HepG2 (cell line): Measurements from ENCODE around the gene EGFR. TPM values are rescaled to one million over a fixed set of nuclear protein-coding genes. Genes with fewer than 3 reads are reported as not detected.

Source experiments
- ATF2 ChIP-seq: sonication (generic); formaldehyde crosslinking; IDR thresholded peaks from 2 replicates; pipeline ENCODE4 v1.4.0; 2020; ENCODE audit warnings: missing genetic modification reagents
- BRCA1 ChIP-seq: sonication (generic); formaldehyde crosslinking; IDR thresholded peaks from 2 replicates; pipeline ENCODE4 v1.4.0; 2020; ENCODE audit warnings: missing genetic modification reagents
- BRF2 ChIP-seq: sonication (generic); formaldehyde crosslinking; IDR thresholded peaks from 2 replicates; pipeline ENCODE4 v1.8.1; 2022; ENCODE audit warnings: mild to moderate bottlenecking, missing genetic modification reagents
- CREB3 ChIP-seq: sonication (generic); formaldehyde crosslinking; IDR thresholded peaks from 2 replicates; pipeline ENCODE4 v1.5.0; 2020; ENCODE audit warnings: missing genetic modification reagents
- FIP1L1 ChIP-seq: fragments of 200-400 bp; formaldehyde crosslinking; IDR thresholded peaks from 2 replicates; pipeline ENCODE4 v1.6.1; 2018; ENCODE audit warnings: low read depth, mild to moderate bottlenecking, low read length, moderate library complexity, borderline replicate concordance; ENCODE audit not compliant: insufficient read depth
- GLI4 ChIP-seq: sonication (generic); formaldehyde crosslinking; IDR thresholded peaks from 2 replicates; pipeline ENCODE4 v1.5.1; 2020; ENCODE audit warnings: missing genetic modification reagents, mild to moderate bottlenecking, moderate library complexity, borderline replicate concordance
- KMT2B ChIP-seq: IDR thresholded peaks from 2 replicates; pipeline ENCODE4 v1.6.1; 2016; ENCODE audit warnings: missing genetic modification reagents, missing compliant biosample characterization
- LCORL ChIP-seq, 2 experiments: fragments of 450-650 bp in 1 of 2; sonication (generic) in 1 of 2; formaldehyde crosslinking in 1 of 2; IDR thresholded peaks; 2 replicates each; pipeline versions ENCODE4 v1.5.0 to v1.6.1; 2017 to 2020; ENCODE audit warnings: antibody characterized with exemption in 1 of 2, missing genetic modification reagents in 1 of 2
- LRRFIP1 ChIP-seq: sonication (generic); formaldehyde crosslinking; conservative IDR thresholded peaks from 2 replicates; pipeline ENCODE4 v1.4.0; 2020; ENCODE audit warnings: missing genetic modification reagents
- MTF2 ChIP-seq: sonication (generic); formaldehyde crosslinking; IDR thresholded peaks from 2 replicates; pipeline ENCODE4 v1.5.0; 2020; ENCODE audit warnings: missing genetic modification reagents, borderline replicate concordance
- NKX3-1 ChIP-seq: sonication (generic); formaldehyde crosslinking; IDR thresholded peaks from 2 replicates; pipeline ENCODE4 v1.5.0; 2020; ENCODE audit warnings: missing genetic modification reagents
- SALL2 ChIP-seq: sonication (generic); formaldehyde crosslinking; IDR thresholded peaks from 2 replicates; pipeline ENCODE4 v1.8.1; 2023; ENCODE audit warnings: mild to moderate bottlenecking, missing genetic modification reagents, inconsistent platforms
- SMAD1 ChIP-seq: sonication (generic); formaldehyde crosslinking; IDR thresholded peaks from 2 replicates; pipeline ENCODE4 v1.4.0; 2020; ENCODE audit warnings: missing genetic modification reagents, low read depth, mild to moderate bottlenecking, borderline replicate concordance
- SSRP1 ChIP-seq: IDR thresholded peaks from 2 replicates; pipeline ENCODE4 v1.6.1; 2016; ENCODE audit warnings: control low read depth
- ZBTB38 ChIP-seq: sonication (generic); formaldehyde crosslinking; IDR thresholded peaks from 2 replicates; pipeline ENCODE4 v1.5.1; 2020; ENCODE audit warnings: mild to moderate bottlenecking, missing genetic modification reagents
- ZNF552 ChIP-seq: sonication (generic); formaldehyde crosslinking; IDR thresholded peaks from 2 replicates; pipeline ENCODE4 v1.9.0; 2022; ENCODE audit warnings: missing genetic modification reagents, mild to moderate bottlenecking, borderline replicate concordance
- ZNF563 ChIP-seq: sonication (generic); formaldehyde crosslinking; IDR thresholded peaks from 2 replicates; pipeline ENCODE4 v1.8.0; 2022; ENCODE audit warnings: mild to moderate bottlenecking, moderate library complexity, missing genetic modification reagents
- ZNF576 ChIP-seq: sonication (generic); formaldehyde crosslinking; IDR thresholded peaks from 2 replicates; pipeline ENCODE4 v1.4.0; 2020; ENCODE audit warnings: mild to moderate bottlenecking, missing genetic modification reagents
- ZNF580 ChIP-seq: IDR thresholded peaks from 2 replicates; pipeline ENCODE4 v1.6.1; 2016; ENCODE audit warnings: low read depth, borderline replicate concordance
- ZNF605 ChIP-seq: sonication (generic); formaldehyde crosslinking; IDR thresholded peaks from 2 replicates; pipeline ENCODE4 v1.8.0; 2022; ENCODE audit warnings: mild to moderate bottlenecking, missing genetic modification reagents
- ZNF747 ChIP-seq: sonication (generic); formaldehyde crosslinking; IDR thresholded peaks from 2 replicates; pipeline ENCODE4 v1.8.1; 2023; ENCODE audit warnings: missing genetic modification reagents, mild to moderate bottlenecking, borderline replicate concordance
- ZSCAN9 ChIP-seq: IDR thresholded peaks from 2 replicates; pipeline ENCODE4 v1.6.1; 2016; ENCODE audit warnings: borderline replicate concordance
- polyA plus RNA-seq, 8 experiments: library from polyadenylated mRNA; depleted of rRNA in 3 of 8; stranded (reverse) in 7 of 8; unstranded in 1 of 8; fragments of >200 nt; fragmentation: Illumina TruSeq in 4 of 8; extraction: Trizol in 4 of 8; gene quantifications; 2 replicates each; pipeline versions ENCODE4 v1.2.1 to v1.2.3, GENCODE V29; 2011 to 2016; ENCODE audit warnings: low read depth in 4 of 8, missing spikeins in 1 of 8, mixed read lengths in 1 of 8; ENCODE audit not compliant: insufficient read depth in 1 of 8
- total RNA-seq, 5 experiments: library from RNA; depleted of rRNA; stranded (reverse); fragments of >200 nt; fragmentation: Illumina TruSeq; extraction: Trizol; gene quantifications; 2 replicates each; pipeline ENCODE4 v1.2.3, GENCODE V29; 2016; ENCODE audit warnings: low read depth in 1 of 5

The EGFR gene
- total and polyA plus RNA-seq, 2 of the 13 experiments (the other 11 are each of a cell fraction or from before 2014, with no cell fraction given) = 7.0 to 10.0 TPM

GRCh38 chr7:55254596-55255495, 236.0 kb downstream of the EGFR start (continued):
- TF ChIP-seq ZNF580 (CRISPR knock-in tag) (no peak), BRCA1 (CRISPR knock-in tag) (no peak), LCORL (IDR thresholded peaks at IDR 0.05) (no peak), LCORL (CRISPR knock-in tag; IDR thresholded peaks at IDR 0.05) (peak; percentile 79; the same call in 1 of the 2 replicates), MTF2 (CRISPR knock-in tag) (peak; percentile 96), FIP1L1 (no peak), BRF2 (0 out of 2 replicates have a peak, but pooled peaks have one; percentile 74), LRRFIP1 (CRISPR knock-in tag) (no peak), CREB3 (CRISPR knock-in tag) (no peak), ATF2 (CRISPR knock-in tag) (0 out of 2 replicates have a peak, but pooled peaks have one; percentile 14), ZNF563 (peak; percentile 24), ZNF747 (CRISPR knock-in tag) (peak; percentile 48; the same call in 1 of the 2 replicates), SALL2 (CRISPR knock-in tag) (no peak), ZNF576 (CRISPR knock-in tag) (0 out of 2 replicates have a peak, but pooled peaks have one; percentile 74), ZNF552 (0 out of 2 replicates have a peak, but pooled peaks have one; percentile 23), ZBTB38 (CRISPR knock-in tag) (peak; percentile 63; the same call in 1 of the 2 replicates), ZSCAN9 (CRISPR knock-in tag) (peak; percentile 52; the same call in 1 of the 2 replicates), GLI4 (CRISPR knock-in tag) (no peak), SSRP1 (CRISPR knock-in tag) (no peak), KMT2B (no peak), SMAD1 (CRISPR knock-in tag) (peak; percentile 64; the same call in 1 of the 2 replicates), NKX3-1 (peak; percentile 76), ZNF605 (CRISPR knock-in tag) (no peak)
